HEK293 (cell line): Measurements from ENCODE around the gene CX3CL1.

ENCODE experiments used
- CTCF ChIA-PET: fragments of 350-600 bp; formaldehyde crosslinking; extraction: SDS; loops from one replicate; lab custom pipeline; 2021; ENCODE audit warnings: antibody characterized with exemption; lab: Yijun Ruan, JAX
- POLR2A ChIA-PET: fragments of 300-600 bp; formaldehyde crosslinking; extraction: SDS; loops from one replicate; lab custom pipeline; 2020; ENCODE audit warnings: antibody characterized with exemption, inconsistent platforms; lab: Yijun Ruan, JAX
- H3K27ac ChIP-seq: fragments of 200-500 bp; sonication (Bioruptor generic); 2 replicates; pipeline ENCODE4 v1.5.1; 2014; ENCODE audit warnings: low read depth, low read length, control low read depth, inconsistent platforms; ENCODE audit errors: extremely low read depth
- H3K36me3 ChIP-seq, 2 experiments: fragments of 200-500 bp in 1 of 2; sonication (Bioruptor generic) in 1 of 2; 1 replicate in 1 of 2; 2 replicates in 1 of 2; pipeline ENCODE4 v1.5.1; 2014 to 2017; ENCODE audit warnings: inconsistent platforms in 2 of 2, low read length in 2 of 2; ENCODE audit not compliant: control insufficient read depth in 2 of 2, insufficient read depth in 1 of 2
- H3K4me1 ChIP-seq: fragments of 200-500 bp; sonication (Bioruptor generic); 2 replicates; pipeline ENCODE4 v1.5.1; 2014; ENCODE audit warnings: mild to moderate bottlenecking, low read length, inconsistent platforms; ENCODE audit not compliant: control insufficient read depth, insufficient read depth
- H3K4me3 ChIP-seq: 2 replicates; pipeline ENCODE4 v1.5.1; 2011; ENCODE audit warnings: low read depth, mild to moderate bottlenecking, control low read depth, low read length, moderate library complexity
- H3K9me3 ChIP-seq: fragments of 200-500 bp; sonication (Bioruptor generic); 2 replicates; pipeline ENCODE4 v1.5.1; 2014; ENCODE audit warnings: low read depth, low read length, inconsistent platforms; ENCODE audit not compliant: control insufficient read depth, insufficient read depth
- FEZF1 ChIP-seq: fragments of 450-650 bp; formaldehyde crosslinking; IDR thresholded peaks from 2 replicates; pipeline ENCODE4 v1.5.1; 2016; ENCODE audit warnings: missing biosample characterization, missing genetic modification characterization
- PBX3 ChIP-seq: sonication (generic); formaldehyde crosslinking; IDR thresholded peaks from 2 replicates; pipeline ENCODE4 v1.8.1; 2022; ENCODE audit warnings: mild to moderate bottlenecking, moderate library complexity, missing genetic modification reagents
- SETDB1 ChIP-seq: IDR thresholded peaks from one replicate; pipeline ENCODE4 v1.6.1; 2017; ENCODE audit warnings: mild to moderate bottlenecking, low read length, moderate library complexity, mixed read lengths; ENCODE audit not compliant: insufficient read length
- ZBTB17 ChIP-seq: fragments of 450-650 bp; formaldehyde crosslinking; IDR thresholded peaks from 2 replicates; pipeline ENCODE4 v1.5.1; 2016; ENCODE audit warnings: missing biosample characterization, missing genetic modification characterization
- ZFP3 ChIP-seq: fragments of 450-650 bp; formaldehyde crosslinking; IDR thresholded peaks from 2 replicates; pipeline ENCODE4 v1.5.1; 2016; ENCODE audit warnings: low read depth, missing biosample characterization, missing genetic modification characterization
- ZIC2 ChIP-seq: fragments of 450-650 bp; formaldehyde crosslinking; IDR thresholded peaks from 2 replicates; pipeline ENCODE4 v1.5.1; 2016; ENCODE audit warnings: missing biosample characterization, missing genetic modification characterization
- ZNF133 ChIP-seq: fragments of 450-650 bp; formaldehyde crosslinking; IDR thresholded peaks from 2 replicates; pipeline ENCODE4 v1.5.1; 2016; ENCODE audit warnings: missing biosample characterization, missing genetic modification characterization
- ZNF146 ChIP-seq: fragments of 450-650 bp; formaldehyde crosslinking; IDR thresholded peaks from 2 replicates; pipeline ENCODE4 v1.5.1; 2016; ENCODE audit warnings: missing biosample characterization, missing genetic modification characterization
- ZNF169 ChIP-seq: fragments of 450-650 bp; formaldehyde crosslinking; IDR thresholded peaks from 2 replicates; pipeline ENCODE4 v1.5.1; 2016; ENCODE audit warnings: missing biosample characterization, missing genetic modification characterization
- ZNF214 ChIP-seq: fragments of 450-650 bp; formaldehyde crosslinking; IDR thresholded peaks from 2 replicates; pipeline ENCODE4 v1.5.1; 2017; ENCODE audit warnings: missing biosample characterization, mild to moderate bottlenecking, missing genetic modification characterization, borderline replicate concordance
- ZNF23 ChIP-seq: fragments of 450-650 bp; formaldehyde crosslinking; IDR thresholded peaks from 2 replicates; pipeline ENCODE4 v1.5.1; 2016; ENCODE audit warnings: missing biosample characterization, missing genetic modification characterization, borderline replicate concordance
- ZNF292 ChIP-seq: fragments of 450-650 bp; formaldehyde crosslinking; IDR thresholded peaks from 2 replicates; pipeline ENCODE4 v1.5.1; 2016; ENCODE audit warnings: low read depth, missing biosample characterization, missing genetic modification characterization, borderline replicate concordance
- ZNF324 ChIP-seq: fragments of 450-650 bp; formaldehyde crosslinking; IDR thresholded peaks from 2 replicates; pipeline ENCODE4 v1.5.1; 2016; ENCODE audit warnings: missing biosample characterization, missing genetic modification characterization
- ZNF335 ChIP-seq: fragments of 450-650 bp; formaldehyde crosslinking; conservative IDR thresholded peaks from 2 replicates; pipeline ENCODE4 v1.5.1; 2016; ENCODE audit warnings: missing biosample characterization, missing genetic modification characterization
- ZNF341 ChIP-seq: fragments of 450-650 bp; formaldehyde crosslinking; IDR thresholded peaks from 2 replicates; pipeline ENCODE4; 2016; ENCODE audit warnings: low read depth, missing biosample characterization, missing genetic modification characterization
- ZNF514 ChIP-seq: fragments of 450-650 bp; formaldehyde crosslinking; IDR thresholded peaks from 2 replicates; pipeline ENCODE4 v1.5.1; 2016; ENCODE audit warnings: missing biosample characterization, missing genetic modification characterization
- ZNF529 ChIP-seq: fragments of 450-650 bp; formaldehyde crosslinking; IDR thresholded peaks from 2 replicates; pipeline ENCODE4 v1.5.1; 2017; ENCODE audit warnings: missing genetic modification characterization, missing biosample characterization; ENCODE audit not compliant: insufficient replicate concordance
- ZNF600 ChIP-seq: fragments of 450-650 bp; formaldehyde crosslinking; IDR thresholded peaks from 2 replicates; pipeline ENCODE4 v1.5.1; 2016; ENCODE audit warnings: missing biosample characterization, missing genetic modification characterization
- ZNF664 ChIP-seq: fragments of 450-650 bp; formaldehyde crosslinking; IDR thresholded peaks from 2 replicates; pipeline ENCODE4 v1.5.1; 2016; ENCODE audit warnings: missing biosample characterization, missing genetic modification characterization
- ZNF670 ChIP-seq: fragments of 450-650 bp; formaldehyde crosslinking; IDR thresholded peaks from 2 replicates; pipeline ENCODE4 v1.5.1; 2016; ENCODE audit warnings: missing biosample characterization, missing genetic modification characterization, low read depth
- ZNF777 ChIP-seq: fragments of 450-650 bp; formaldehyde crosslinking; IDR thresholded peaks from 2 replicates; pipeline ENCODE4 v1.5.1; 2017; ENCODE audit warnings: missing biosample characterization, missing genetic modification characterization, borderline replicate concordance
- ZSCAN16 ChIP-seq: fragments of 450-650 bp; formaldehyde crosslinking; IDR thresholded peaks from 2 replicates; pipeline ENCODE4 v1.5.1; 2016; ENCODE audit warnings: missing biosample characterization, missing genetic modification characterization
- TF ChIP-seq, protein P1 (sequence below): fragments of 450-650 bp; formaldehyde crosslinking; IDR thresholded peaks from 2 replicates; pipeline ENCODE4 v1.5.1; 2016; ENCODE audit warnings: missing biosample characterization, missing genetic modification characterization
- TF ChIP-seq, protein P2 (sequence below): fragments of 450-650 bp; formaldehyde crosslinking; IDR thresholded peaks from 2 replicates; pipeline ENCODE4; 2016; ENCODE audit warnings: missing biosample characterization, missing genetic modification characterization
- TF ChIP-seq, protein P3 (sequence below): fragments of 450-650 bp; formaldehyde crosslinking; IDR thresholded peaks from 2 replicates; pipeline ENCODE4 v1.5.1; 2017; ENCODE audit warnings: missing biosample characterization, missing genetic modification characterization
- TF ChIP-seq, protein P4 (sequence below): fragments of 450-650 bp; IDR thresholded peaks from 2 replicates; pipeline ENCODE4 v1.5.1; 2018; ENCODE audit warnings: missing biosample characterization, missing genetic modification characterization
- TF ChIP-seq, protein P5 (sequence below): fragments of 450-650 bp; formaldehyde crosslinking; IDR thresholded peaks from 2 replicates; pipeline ENCODE4 v1.5.1; 2016; ENCODE audit warnings: missing biosample characterization, missing genetic modification characterization, low read depth

Gene CX3CL1

DNA sequence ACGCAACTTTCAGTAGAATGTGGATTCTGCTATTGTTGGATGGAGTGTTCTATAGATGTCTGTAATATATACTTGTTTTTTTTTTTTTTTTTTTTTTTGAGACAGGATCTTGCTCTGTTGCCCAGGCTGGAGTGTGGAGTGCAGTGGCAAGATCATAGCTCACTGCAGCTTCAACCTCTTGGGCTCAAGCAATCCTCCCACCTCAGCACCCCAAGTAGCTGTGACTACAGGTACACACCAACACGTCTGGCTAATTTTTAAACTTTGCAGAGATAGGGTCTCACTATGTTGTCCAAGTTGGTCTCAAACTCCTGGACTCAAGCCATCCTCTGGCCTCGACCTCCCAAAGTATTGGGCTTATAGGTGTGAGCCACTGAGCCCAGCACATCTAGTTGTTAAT lies 40.9 kb upstream of the CX3CL1 start (continued):
- TF ChIP-seq ZNF133 (tag by site-specific recombination) (no peak), FEZF1 (tag by site-specific recombination) (no peak), ZNF664 (tag by site-specific recombination) (no peak), ZNF335 (tag by site-specific recombination) (no peak), ZSCAN16 (no peak), ZNF670 (tag by site-specific recombination) (no peak), ZNF777 (tag by site-specific recombination) (no peak), ZNF169 (tag by site-specific recombination) (no peak)
- TF ChIP-seq, protein P1, sequence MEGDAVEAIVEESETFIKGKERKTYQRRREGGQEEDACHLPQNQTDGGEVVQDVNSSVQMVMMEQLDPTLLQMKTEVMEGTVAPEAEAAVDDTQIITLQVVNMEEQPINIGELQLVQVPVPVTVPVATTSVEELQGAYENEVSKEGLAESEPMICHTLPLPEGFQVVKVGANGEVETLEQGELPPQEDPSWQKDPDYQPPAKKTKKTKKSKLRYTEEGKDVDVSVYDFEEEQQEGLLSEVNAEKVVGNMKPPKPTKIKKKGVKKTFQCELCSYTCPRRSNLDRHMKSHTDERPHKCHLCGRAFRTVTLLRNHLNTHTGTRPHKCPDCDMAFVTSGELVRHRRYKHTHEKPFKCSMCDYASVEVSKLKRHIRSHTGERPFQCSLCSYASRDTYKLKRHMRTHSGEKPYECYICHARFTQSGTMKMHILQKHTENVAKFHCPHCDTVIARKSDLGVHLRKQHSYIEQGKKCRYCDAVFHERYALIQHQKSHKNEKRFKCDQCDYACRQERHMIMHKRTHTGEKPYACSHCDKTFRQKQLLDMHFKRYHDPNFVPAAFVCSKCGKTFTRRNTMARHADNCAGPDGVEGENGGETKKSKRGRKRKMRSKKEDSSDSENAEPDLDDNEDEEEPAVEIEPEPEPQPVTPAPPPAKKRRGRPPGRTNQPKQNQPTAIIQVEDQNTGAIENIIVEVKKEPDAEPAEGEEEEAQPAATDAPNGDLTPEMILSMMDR (tag by site-specific recombination) = no peak
- TF ChIP-seq, protein P2, sequence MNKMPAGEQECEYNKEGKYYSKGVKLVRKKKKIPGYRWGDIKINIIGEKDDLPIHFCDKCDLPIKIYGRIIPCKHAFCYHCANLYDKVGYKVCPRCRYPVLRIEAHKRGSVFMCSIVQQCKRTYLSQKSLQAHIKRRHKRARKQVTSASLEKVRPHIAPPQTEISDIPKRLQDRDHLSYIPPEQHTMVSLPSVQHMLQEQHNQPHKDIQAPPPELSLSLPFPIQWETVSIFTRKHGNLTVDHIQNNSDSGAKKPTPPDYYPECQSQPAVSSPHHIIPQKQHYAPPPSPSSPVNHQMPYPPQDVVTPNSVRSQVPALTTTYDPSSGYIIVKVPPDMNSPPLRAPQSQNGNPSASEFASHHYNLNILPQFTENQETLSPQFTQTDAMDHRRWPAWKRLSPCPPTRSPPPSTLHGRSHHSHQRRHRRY (tag by site-specific recombination) = no peak
- TF ChIP-seq, protein P3, sequence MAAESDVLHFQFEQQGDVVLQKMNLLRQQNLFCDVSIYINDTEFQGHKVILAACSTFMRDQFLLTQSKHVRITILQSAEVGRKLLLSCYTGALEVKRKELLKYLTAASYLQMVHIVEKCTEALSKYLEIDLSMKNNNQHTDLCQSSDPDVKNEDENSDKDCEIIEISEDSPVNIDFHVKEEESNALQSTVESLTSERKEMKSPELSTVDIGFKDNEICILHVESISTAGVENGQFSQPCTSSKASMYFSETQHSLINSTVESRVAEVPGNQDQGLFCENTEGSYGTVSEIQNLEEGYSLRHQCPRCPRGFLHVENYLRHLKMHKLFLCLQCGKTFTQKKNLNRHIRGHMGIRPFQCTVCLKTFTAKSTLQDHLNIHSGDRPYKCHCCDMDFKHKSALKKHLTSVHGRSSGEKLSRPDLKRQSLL = no peak
- TF ChIP-seq, protein P4, sequence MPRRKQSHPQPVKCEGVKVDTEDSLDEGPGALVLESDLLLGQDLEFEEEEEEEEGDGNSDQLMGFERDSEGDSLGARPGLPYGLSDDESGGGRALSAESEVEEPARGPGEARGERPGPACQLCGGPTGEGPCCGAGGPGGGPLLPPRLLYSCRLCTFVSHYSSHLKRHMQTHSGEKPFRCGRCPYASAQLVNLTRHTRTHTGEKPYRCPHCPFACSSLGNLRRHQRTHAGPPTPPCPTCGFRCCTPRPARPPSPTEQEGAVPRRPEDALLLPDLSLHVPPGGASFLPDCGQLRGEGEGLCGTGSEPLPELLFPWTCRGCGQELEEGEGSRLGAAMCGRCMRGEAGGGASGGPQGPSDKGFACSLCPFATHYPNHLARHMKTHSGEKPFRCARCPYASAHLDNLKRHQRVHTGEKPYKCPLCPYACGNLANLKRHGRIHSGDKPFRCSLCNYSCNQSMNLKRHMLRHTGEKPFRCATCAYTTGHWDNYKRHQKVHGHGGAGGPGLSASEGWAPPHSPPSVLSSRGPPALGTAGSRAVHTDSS (tag by site-specific recombination) = no peak
- TF ChIP-seq, all 188 proteins: peak for 0

DNA sequence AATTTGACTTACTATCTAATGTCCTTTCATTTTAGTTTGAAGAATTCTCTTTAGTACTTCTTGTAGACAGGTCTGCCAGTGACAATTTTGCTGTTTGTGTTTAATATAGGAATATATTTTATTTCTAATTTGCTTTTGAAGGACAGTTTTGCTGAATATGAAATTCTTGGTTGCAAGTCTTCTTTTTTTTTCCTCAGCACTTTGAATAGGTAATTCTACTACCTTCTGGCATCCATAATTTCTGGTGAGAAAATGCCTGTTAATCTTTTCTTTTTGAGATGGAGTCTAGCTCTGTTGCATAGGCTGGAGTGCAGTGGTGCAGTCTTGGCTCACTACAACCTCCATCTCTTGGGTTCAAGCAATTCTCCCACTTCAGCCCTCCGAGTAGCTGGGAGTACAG lies 38.9 kb upstream of the CX3CL1 start:
- Histone ChIP-seq H3K4me1 (no peaks in the 10 kb centered on the region), H3K9me3 (no peaks in the 10 kb centered on the region), H3K27ac (no peak overlapping the region), H3K36me3 (no peaks in the 10 kb centered on the region), H3K4me3 (no peak overlapping the region)
- ChIA-PET CTCF (no interaction called here), POLR2A (no interaction called here)
- TF ChIP-seq ZNF529 (tag by site-specific recombination) = no peak
- no peak for TF ChIP-seq ZNF292
- peak; percentile 58 for TF ChIP-seq SETDB1

DNA sequence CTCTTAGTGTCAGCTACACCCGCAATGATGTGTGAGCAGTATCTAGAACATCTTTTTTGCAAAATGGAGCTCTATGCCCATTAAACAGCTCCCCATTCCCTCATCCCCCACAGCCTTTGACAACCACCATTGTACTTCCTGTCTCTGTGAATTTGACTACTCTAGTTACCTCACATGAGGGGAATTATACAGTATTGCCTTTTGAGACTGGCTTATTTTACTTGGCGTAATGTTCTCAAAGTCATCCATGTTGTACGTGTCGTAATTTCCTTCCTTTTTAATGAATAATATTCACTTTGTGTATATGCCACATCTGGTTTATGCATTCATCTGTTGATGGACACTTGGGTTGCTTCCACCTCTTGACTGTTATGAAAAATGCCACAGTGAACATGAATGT lies 36.9 kb upstream of the CX3CL1 start:
- ChIA-PET POLR2A (no interaction called here), CTCF (no interaction called here)
- Histone ChIP-seq H3K27ac (no peak overlapping the region), H3K36me3 (no peaks in the 10 kb centered on the region), H3K4me3 (no peak overlapping the region), H3K9me3 (no peaks in the 10 kb centered on the region), H3K4me1 (no peaks in the 10 kb centered on the region)
- TF ChIP-seq ZBTB17 (tag by site-specific recombination) = no peak
- TF ChIP-seq ZNF324 = no peak
- no peak for TF ChIP-seq ZNF146 (tag by site-specific recombination)
- no peak for TF ChIP-seq ZNF214 (tag by site-specific recombination)
- no peak for TF ChIP-seq ZNF23 (tag by site-specific recombination)
- TF ChIP-seq ZFP3 = no peak
- TF ChIP-seq ZIC2 (tag by site-specific recombination) = no peak
- no peak for TF ChIP-seq ZNF341 (tag by site-specific recombination)
- TF ChIP-seq ZNF600 (tag by site-specific recombination) = no peak
- no peak for TF ChIP-seq ZNF514 (tag by site-specific recombination)
- TF ChIP-seq, protein P5, sequence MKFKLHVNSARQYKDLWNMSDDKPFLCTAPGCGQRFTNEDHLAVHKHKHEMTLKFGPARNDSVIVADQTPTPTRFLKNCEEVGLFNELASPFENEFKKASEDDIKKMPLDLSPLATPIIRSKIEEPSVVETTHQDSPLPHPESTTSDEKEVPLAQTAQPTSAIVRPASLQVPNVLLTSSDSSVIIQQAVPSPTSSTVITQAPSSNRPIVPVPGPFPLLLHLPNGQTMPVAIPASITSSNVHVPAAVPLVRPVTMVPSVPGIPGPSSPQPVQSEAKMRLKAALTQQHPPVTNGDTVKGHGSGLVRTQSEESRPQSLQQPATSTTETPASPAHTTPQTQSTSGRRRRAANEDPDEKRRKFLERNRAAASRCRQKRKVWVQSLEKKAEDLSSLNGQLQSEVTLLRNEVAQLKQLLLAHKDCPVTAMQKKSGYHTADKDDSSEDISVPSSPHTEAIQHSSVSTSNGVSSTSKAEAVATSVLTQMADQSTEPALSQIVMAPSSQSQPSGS (tag by site-specific recombination) = no peak
- no peak for TF ChIP-seq PBX3
